ENCODE data around the gene ADSS1.

The ADSS1 gene

GRCh38 chr14:104684449-104684821 is 39.6 kb upstream of the ADSS1 start:
- no peak overlapping the region for H3K27ac ChIP-seq
- TF ChIP-seq ZFX (IDR thresholded peaks at IDR 0.05; ENCODE audit: borderline replicate concordance): no peak
- TF ChIP-seq CTCF (IDR thresholded peaks at IDR 0.05): no peak

- no peak overlapping the region for H3K27ac ChIP-seq
- no peak for TF ChIP-seq ZFX (IDR thresholded peaks at IDR 0.05; ENCODE audit: borderline replicate concordance)
- no peak for TF ChIP-seq CTCF (IDR thresholded peaks at IDR 0.05)
Measured at GRCh38 chr14:104685216-104685997, 38.6 kb upstream of the ADSS1 start.

DNA sequence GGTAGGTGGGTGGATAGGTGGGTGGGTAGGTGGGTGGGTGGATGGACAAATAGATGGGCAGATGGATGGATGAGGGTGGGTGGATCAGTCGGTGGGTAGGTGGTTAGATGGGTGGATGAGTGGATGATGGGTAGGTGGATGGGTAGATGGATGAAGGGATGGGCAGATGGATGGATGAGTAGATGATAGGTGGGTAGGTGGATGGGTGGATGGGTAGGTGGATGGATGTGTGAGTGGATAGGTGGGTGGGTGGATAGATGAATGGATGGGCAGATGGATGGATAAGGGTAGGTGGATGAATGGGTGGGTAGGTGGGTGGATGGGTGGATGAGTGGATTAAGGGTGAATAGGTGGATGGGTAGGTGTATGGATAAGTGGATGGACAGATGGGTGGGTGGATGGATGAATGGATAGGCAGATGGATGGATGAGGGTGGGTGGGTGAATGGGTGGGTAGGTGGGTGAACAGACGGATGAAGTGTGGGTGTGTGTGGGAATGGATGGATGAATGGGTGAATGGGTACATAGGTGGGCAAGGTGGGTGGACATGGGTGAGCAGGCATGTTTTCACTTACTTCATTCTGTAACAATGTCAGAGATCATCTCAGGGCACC is 37.9 kb upstream of the ADSS1 start:
- no peak overlapping the region for H3K27ac ChIP-seq
- TF ChIP-seq CTCF (IDR thresholded peaks at IDR 0.05) (no peak), ZFX (IDR thresholded peaks at IDR 0.05; ENCODE audit: borderline replicate concordance) (no peak)

DNA sequence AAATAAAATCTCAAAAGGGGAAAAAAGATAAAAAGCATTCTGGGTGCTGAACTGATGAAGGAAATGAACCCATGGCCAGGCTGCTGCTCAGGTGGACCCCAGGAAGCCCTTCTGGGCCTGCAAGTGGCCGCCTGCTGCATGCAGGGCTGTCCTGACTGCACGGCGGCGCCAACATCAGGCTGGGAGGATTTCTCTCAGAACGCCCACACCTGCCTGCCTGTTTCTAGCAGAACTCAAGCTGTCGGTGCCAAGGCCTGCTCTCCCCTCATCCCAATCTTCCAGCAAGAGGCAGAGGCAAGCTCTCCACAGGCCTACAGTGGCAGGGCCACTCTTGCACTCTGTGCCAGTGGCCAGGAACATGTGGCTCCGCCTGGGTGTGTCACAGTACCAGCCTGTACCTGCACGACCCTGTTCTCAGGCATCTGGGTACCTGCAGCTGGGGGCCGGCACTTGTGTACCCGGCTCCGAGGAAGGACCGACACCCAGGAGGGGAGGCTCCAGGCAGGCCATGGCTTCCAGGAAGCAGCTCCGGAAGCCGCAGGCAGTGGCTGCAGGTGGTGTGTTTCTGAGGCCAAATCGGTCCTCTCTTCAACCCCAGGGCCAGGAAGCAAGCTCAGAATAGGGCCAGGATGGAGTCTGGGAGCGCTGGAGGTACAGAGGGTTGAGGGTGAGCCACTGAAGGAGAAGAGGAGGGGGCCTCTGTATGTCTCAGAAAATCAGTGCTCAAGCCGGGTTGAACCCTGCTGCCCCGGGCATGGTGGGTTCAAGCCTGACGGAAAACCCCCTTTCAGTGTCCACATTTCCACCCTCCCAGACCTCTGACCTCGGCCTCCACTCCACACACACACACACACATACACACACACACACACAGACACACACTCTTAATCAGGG is 37.2 kb upstream of the ADSS1 start:
- no peak overlapping the region for H3K27ac ChIP-seq
- TF ChIP-seq CTCF (IDR thresholded peaks at IDR 0.05) (no peak), ZFX (IDR thresholded peaks at IDR 0.05; ENCODE audit: borderline replicate concordance) (no peak)

DNA sequence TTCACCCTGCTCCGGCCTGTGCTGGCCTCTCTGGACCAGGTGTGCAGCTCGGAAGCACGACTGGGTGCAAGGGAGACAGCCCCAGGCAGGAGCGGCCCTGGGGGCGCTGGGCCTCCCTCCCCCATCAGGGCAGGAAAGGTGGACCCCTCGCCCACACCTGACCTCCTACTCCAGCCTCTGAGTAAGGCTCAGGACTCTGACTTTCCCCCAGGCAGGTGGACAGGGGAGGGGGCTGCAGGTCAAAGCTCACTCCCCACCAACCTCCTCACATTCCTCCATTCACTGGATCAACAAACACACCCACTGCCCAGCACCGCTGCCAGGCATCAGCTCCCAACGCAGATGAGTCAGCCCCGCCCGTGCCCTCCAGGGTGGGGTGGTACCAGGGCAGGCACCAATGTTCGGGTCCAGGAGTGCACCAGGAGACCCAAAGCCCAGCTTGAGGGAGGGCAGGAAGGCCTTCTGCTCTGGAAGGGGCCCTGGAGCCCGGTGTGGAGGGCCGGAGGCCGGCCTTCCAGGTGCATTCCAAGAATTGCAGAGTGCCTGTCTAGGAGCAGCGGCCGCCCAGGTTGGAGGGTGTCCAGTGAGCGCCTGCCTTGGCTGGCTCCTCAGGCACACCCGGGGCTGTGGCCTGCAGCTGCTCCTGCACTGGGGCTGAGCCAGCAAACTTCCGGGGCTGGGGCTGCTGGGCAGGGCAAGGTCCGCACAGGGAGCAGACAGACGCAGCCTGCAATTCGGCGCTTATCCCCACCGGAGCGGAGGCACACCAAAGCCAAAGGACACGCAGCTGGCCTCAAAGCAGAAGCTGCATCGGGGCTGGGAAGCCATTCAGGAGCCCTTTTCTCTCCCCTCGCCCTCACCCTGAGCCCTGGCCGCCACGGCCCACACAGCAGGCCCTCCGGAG is 36.2 kb upstream of the ADSS1 start:
- TF ChIP-seq ZFX (IDR thresholded peaks at IDR 0.05; ENCODE audit: borderline replicate concordance) (no peak), CTCF (IDR thresholded peaks at IDR 0.05) (no peak)
- H3K27ac ChIP-seq: peak overlapping the region; percentile 76

DNA sequence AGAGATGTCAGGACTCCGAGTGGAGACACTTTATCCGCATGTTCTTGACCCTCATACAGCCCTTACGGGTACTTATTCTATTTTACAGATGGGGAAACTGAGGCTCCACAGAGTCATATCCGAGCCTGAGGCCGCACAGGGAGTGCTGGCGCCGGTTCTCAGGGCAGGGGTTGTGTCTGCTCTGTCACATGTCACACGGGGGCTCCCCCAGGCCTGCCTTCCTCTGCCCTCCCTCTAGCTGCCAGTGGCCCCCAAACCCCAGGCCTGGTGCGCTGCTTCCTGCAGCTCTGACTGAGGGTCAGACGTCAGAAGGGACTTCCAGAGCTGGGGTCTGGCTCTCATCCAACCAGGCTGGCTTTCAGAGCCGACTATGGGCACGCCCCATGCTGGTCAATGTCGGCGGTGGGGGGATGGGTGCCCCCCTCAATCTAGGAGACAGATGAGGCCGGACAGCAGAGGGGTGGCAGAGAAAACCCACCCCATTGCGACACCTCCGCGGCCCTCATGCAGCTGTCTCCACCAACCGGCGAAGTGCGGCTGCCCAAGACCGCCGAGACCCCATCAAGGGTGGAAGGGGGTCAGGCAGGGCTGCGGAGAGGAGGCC is 35.4 kb upstream of the ADSS1 start:
- H3K27ac ChIP-seq: peak overlapping the region; percentile 76
- no peak for TF ChIP-seq ZFX (IDR thresholded peaks at IDR 0.05; ENCODE audit: borderline replicate concordance)
- TF ChIP-seq CTCF (IDR thresholded peaks at IDR 0.05): no peak
